Measurements from ENCODE around the gene PLAGL1.

GRCh38 chr6:143928853-143929252 lies 79.2 kb downstream of the PLAGL1 start:
- TF ChIP-seq POLR2A (IDR thresholded peaks at IDR 0.05) (no peak), CTCF (IDR thresholded peaks at IDR 0.05) (no peak)

Measured in lower leg skin (tissue), 3 donors.